Stimulated activated memory B cell treated with anti-CD40 and anti-IgM and Interleukin-4, amounts not matched to agents 10 μg/mL and 1 μg/mL and 100 μg/mL, for 72 hours (primary cell): ENCODE data around the gene TAX1BP3.

Source experiments
- ATAC-seq: fragments of 150-1000 bp; cut with Tn5 transposase; 2 replicates; pipeline ENCODE4 v1.10.0; 2021
- H3K27ac Mint-ChIP-seq: one replicate; pipeline ENCODE4 v1.8.0; 2022; ENCODE audit warnings: mild to moderate bottlenecking, mixed read lengths
- H3K27me3 Mint-ChIP-seq: one replicate; pipeline ENCODE4 v1.8.0; 2022; ENCODE audit warnings: mixed read lengths
- H3K36me3 Mint-ChIP-seq: one replicate; pipeline ENCODE4 v1.8.0; 2022; ENCODE audit warnings: mixed read lengths
- H3K4me1 Mint-ChIP-seq: one replicate; pipeline ENCODE4 v1.8.0; 2022; ENCODE audit warnings: mixed read lengths
- H3K4me3 Mint-ChIP-seq: one replicate; pipeline ENCODE4 v1.8.0; 2022; ENCODE audit warnings: mild to moderate bottlenecking, moderate library complexity, mixed read lengths
- H3K9me3 Mint-ChIP-seq: one replicate; pipeline ENCODE4 v1.8.0; 2022; ENCODE audit warnings: mixed read lengths

TAX1BP3 gene

DNA sequence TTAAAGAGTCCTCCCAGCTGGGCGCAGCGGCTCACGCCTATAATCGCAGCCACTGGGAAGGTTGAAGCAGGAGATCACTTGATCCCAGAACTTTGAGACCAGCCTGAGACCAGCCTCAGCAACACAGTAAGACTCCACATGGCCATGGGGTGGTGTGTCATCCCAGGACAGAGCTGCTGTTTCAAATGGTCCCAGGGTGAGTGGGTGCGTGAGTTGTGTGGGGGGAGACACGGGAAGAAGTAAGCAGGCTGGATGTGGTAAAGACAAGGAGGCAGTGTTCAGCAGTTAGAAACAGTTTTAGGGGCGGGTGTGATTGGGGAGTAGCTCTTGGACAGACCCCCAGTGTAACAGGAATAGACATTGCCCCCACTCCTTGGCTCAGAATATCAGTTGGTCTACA is 36.1 kb downstream of the TAX1BP3 start:
- H3K4me1 Mint-ChIP-seq: peaks cover 26% of the 10 kb centered on the region
- no peaks in the 10 kb centered on the region for H3K27me3 Mint-ChIP-seq
- H3K36me3 Mint-ChIP-seq: peaks cover 33% of the 10 kb centered on the region
- H3K27ac Mint-ChIP-seq: no peak overlapping the region
- H3K4me3 Mint-ChIP-seq: no peak overlapping the region
- no peak for ATAC-seq
- H3K9me3 Mint-ChIP-seq: no peaks in the 10 kb centered on the region

GRCh38 chr17:3630781-3631180 is 37.6 kb downstream of the TAX1BP3 start:
- no peaks in the 10 kb centered on the region for H3K27me3 Mint-ChIP-seq
- peaks cover 22% of the 10 kb centered on the region for H3K4me1 Mint-ChIP-seq
- no peak for ATAC-seq
- H3K27ac Mint-ChIP-seq: peak overlapping the region; percentile 19
- no peaks in the 10 kb centered on the region for H3K9me3 Mint-ChIP-seq
- no peak overlapping the region for H3K4me3 Mint-ChIP-seq
- H3K36me3 Mint-ChIP-seq: peaks cover 46% of the 10 kb centered on the region

DNA sequence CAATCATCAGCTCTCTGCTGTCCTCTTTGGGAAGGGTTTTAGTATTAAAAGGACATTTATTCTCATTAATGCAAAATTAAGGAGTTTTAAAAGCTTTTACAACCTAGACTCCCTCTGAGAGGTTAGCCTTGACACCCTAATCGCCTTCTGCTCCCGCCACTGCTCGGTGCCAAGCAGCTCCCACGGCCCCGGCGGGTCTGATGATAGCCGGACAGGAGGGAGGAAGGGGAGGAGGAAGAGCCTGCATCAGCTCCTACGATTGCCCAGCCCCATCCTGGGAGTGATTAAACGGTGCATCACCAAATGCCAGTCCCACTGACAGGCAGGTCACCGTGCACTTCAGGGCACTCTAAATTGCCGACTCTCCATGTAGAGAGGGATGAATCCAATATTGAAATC is 40.6 kb downstream of the TAX1BP3 start:
- peaks cover 7% of the 10 kb centered on the region for H3K4me1 Mint-ChIP-seq
- no peak overlapping the region for H3K4me3 Mint-ChIP-seq
- H3K36me3 Mint-ChIP-seq: peaks cover 59% of the 10 kb centered on the region
- H3K9me3 Mint-ChIP-seq: no peaks in the 10 kb centered on the region
- H3K27ac Mint-ChIP-seq: no peak overlapping the region
- H3K27me3 Mint-ChIP-seq: no peaks in the 10 kb centered on the region
- no peak for ATAC-seq

- no peak overlapping the region for H3K4me3 Mint-ChIP-seq
- H3K36me3 Mint-ChIP-seq: peaks cover 54% of the 10 kb centered on the region
- H3K27ac Mint-ChIP-seq: no peak overlapping the region
- no peak for ATAC-seq
- H3K9me3 Mint-ChIP-seq: no peaks in the 10 kb centered on the region
- H3K4me1 Mint-ChIP-seq: peaks cover 7% of the 10 kb centered on the region
- no peaks in the 10 kb centered on the region for H3K27me3 Mint-ChIP-seq
These were observed 41.3 kb downstream of the TAX1BP3 start for GRCh38 chr17:3626831-3627768.

DNA sequence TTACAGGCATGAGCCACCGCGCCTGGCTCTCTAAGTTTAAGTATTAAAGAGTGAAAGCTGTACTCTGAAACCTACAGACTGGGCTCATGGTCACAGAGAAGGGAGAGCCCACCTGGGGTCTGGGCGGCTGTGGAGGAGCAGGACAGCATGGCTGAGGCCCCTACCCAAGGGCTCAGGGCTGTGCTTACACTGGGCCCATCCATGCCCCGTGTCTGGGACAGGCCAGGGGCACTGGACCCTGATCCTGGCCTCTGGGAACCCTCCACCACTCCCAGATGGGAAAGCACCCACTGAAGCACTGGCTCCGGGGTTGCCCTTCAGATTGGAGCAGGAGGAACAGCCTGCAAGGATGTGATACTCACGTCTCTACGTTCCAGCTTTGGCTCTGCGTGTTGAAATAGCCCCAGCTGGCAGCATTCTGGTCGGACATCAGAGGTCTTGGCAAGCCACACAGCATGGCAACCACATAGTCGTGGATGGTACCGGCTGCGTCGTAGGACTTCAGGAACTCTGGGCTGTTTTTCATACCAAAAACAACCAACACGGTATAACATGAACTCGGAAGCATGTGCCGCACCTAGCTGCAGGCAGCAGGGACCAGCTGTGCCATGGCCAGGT is 45.3 kb downstream of the TAX1BP3 start:
- no peaks in the 10 kb centered on the region for H3K4me1 Mint-ChIP-seq
- no peak for ATAC-seq
- H3K27me3 Mint-ChIP-seq: no peaks in the 10 kb centered on the region
- H3K36me3 Mint-ChIP-seq: peaks cover 64% of the 10 kb centered on the region
- no peaks in the 10 kb centered on the region for H3K9me3 Mint-ChIP-seq
- no peak overlapping the region for H3K4me3 Mint-ChIP-seq
- no peak overlapping the region for H3K27ac Mint-ChIP-seq

GRCh38 chr17:3621146-3621720 is 47.1 kb downstream of the TAX1BP3 start:
- Mint-ChIP-seq H3K36me3 (peaks cover 69% of the 10 kb centered on the region), H3K27ac (no peak overlapping the region), H3K9me3 (no peaks in the 10 kb centered on the region), H3K27me3 (no peaks in the 10 kb centered on the region), H3K4me3 (no peak overlapping the region), H3K4me1 (no peaks in the 10 kb centered on the region)
- no peak for ATAC-seq

- no peaks in the 10 kb centered on the region for H3K4me1 Mint-ChIP-seq
- no peak overlapping the region for H3K4me3 Mint-ChIP-seq
- no peaks in the 10 kb centered on the region for H3K9me3 Mint-ChIP-seq
- no peaks in the 10 kb centered on the region for H3K27me3 Mint-ChIP-seq
- peaks cover 74% of the 10 kb centered on the region for H3K36me3 Mint-ChIP-seq
- ATAC-seq: no peak
- H3K27ac Mint-ChIP-seq: no peak overlapping the region
These were observed 53.1 kb downstream of the TAX1BP3 start for GRCh38 chr17:3615160-3615870.

DNA sequence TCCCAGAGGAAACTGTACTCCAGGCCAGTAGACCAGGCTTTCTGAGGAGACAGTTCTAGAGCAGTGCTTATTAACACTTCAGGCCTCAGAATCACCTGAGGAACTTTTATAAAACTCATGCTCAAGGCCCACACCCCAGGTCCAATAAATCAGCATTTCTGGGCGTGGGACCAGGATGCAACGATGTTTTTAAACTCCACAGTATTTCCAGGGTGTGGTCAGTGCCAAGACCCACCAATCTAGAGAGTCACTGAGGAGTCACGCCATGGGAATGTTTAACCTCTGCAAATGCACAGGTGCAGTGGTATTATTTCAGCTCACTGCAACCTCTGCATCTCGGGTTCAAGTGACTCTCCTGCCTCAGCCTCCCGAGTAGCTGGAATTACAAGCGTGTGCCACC is 55.3 kb downstream of the TAX1BP3 start:
- no peak overlapping the region for H3K27ac Mint-ChIP-seq
- no peak for ATAC-seq
- no peaks in the 10 kb centered on the region for H3K27me3 Mint-ChIP-seq
- H3K4me3 Mint-ChIP-seq: no peak overlapping the region
- peaks cover 76% of the 10 kb centered on the region for H3K36me3 Mint-ChIP-seq
- H3K4me1 Mint-ChIP-seq: no peaks in the 10 kb centered on the region
- H3K9me3 Mint-ChIP-seq: no peaks in the 10 kb centered on the region
